ENCODE data around the gene NEMP2.
"Not testable (repeated sequence)": the region's sequence is repeated elsewhere in the genome, so short reads cannot be mapped to it uniquely, and the experiment has no call there.

Gene NEMP2

GRCh38 chr2:190526105-190526750 lies 8.3 kb downstream of the NEMP2 start:
- DNase-seq (ENCODE audit: low read depth in 2 of 2): no peak

DNA sequence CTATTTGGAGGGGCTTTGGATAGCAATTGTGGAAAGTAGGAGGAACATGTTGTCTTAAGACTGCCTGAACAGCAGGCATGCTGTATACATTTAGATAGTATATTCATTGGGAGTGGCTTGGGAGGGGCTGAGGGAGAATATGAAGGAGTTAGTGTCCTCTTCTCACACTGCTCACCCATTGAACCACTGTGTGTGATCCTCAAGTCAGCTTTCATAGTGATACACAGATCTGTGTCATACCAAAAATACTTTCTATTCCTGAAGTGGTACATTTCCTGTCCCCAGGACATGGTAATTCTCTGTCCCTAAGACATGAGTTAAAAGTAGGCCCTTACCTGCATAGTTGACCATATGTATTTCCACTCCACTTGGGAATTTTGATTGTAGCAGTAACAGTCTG lies 9.6 kb downstream of the NEMP2 start:
- no peak for DNase-seq (ENCODE audit: low read depth in 2 of 2)

GRCh38 chr2:190519975-190520767 lies 14.4 kb downstream of the NEMP2 start:
- no peak for DNase-seq (ENCODE audit: low read depth in 2 of 2)

GRCh38 chr2:190517468-190517867 lies 17.1 kb downstream of the NEMP2 start:
- DNase-seq (ENCODE audit: low read depth in 2 of 2): no peak

GRCh38 chr2:190515687-190516086 lies 18.8 kb downstream of the NEMP2 start:
- DNase-seq (ENCODE audit: low read depth in 2 of 2): no peak

GRCh38 chr2:190514676-190515075 lies 19.8 kb downstream of the NEMP2 start:
- DNase-seq (ENCODE audit: low read depth in 2 of 2): no peak

DNA sequence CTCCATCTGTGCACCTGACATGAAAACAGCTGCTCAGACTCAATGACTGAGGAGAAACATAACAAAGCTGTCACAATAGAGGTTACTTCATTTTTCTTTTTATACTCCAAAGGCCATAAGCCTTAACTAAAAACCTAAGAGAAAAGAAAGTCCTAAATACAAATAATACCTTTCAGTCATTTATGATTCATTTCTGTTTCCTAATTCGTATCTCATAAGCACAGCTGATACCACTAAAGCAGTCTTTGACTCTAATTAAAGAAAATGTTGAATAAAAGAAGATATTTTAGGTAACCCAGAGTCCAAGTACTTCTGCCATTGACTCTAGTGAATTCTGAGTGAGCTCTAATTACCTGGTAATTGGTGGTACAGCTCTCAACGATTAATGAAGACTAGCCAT lies 20.6 kb downstream of the NEMP2 start:
- DNase-seq (ENCODE audit: low read depth in 2 of 2): no peak

GRCh38 chr2:190512539-190513095 lies 21.9 kb downstream of the NEMP2 start:
- DNase-seq (ENCODE audit: low read depth in 2 of 2): no peak

- DNase-seq (ENCODE audit: low read depth in 2 of 2): no peak
These were observed 23.4 kb downstream of the NEMP2 start for GRCh38 chr2:190511104-190511503.

DNA sequence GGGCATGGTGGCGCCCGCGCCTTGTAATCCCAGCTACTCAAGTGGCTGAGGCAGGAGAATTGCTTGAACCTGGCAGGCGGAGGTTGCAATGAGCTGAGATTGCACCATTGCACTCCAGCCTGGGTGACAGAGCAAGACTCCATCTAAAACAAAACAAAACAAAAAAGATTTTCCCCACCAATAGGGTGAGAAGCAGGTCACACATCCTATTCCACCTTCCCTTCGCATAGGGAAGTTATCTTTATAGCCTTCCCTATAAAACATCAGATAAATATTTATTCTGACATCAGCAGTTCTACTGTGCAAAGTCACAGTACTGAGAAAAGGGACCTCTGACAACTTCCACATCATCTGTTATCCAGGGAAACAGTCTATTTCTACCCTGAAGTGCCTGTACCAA lies 24.6 kb downstream of the NEMP2 start:
- not testable (repeated sequence) for DNase-seq (ENCODE audit: low read depth in 2 of 2)

DNA sequence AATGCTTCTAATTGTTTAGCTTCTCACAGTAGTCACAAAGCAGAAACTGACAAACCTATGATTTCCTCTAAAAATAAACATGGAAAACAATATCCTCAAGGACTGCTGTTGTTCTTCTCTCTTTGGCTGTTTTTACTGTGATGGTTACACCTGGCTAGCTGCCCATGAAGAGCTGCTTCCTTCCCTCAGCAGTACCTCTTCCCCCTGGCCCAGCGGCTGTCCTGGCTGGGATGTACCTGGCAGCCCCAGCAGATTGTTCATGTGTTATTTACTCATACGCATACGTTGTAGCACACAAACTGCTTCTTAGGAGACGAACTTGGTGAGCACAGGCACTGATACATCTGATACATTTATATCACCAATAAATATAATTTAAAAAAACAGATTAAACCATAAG lies 27.4 kb downstream of the NEMP2 start:
- no peak for DNase-seq (ENCODE audit: low read depth in 2 of 2)

- DNase-seq (ENCODE audit: low read depth in 2 of 2): no peak
These were observed 27.9 kb downstream of the NEMP2 start for GRCh38 chr2:190506666-190507065.

- no peak for DNase-seq (ENCODE audit: low read depth in 2 of 2)
These were observed 28.8 kb downstream of the NEMP2 start for GRCh38 chr2:190505696-190506095.

GRCh38 chr2:190504912-190505311 lies 29.6 kb downstream of the NEMP2 start:
- DNase-seq (ENCODE audit: low read depth in 2 of 2): no peak

DNA sequence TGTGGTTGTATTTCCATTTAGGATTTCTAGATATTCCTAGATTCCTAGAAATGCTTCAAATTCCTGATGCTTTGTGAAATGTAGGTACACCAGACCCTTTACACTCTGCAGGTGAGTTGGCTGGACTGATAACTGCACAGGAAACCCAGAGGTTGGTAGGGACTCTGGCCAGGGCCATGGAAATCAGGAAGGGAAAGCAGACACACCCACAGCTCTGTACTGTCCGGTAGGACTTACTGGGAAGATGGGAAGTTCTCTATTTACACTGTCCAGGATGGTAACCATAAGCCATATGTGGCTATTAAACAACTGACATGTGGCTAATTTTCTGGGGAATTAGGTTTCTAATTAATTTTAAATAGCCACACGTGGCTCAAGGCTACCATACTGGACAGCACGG lies 31.4 kb downstream of the NEMP2 start:
- DNase-seq (ENCODE audit: low read depth in 2 of 2): no peak

DNA sequence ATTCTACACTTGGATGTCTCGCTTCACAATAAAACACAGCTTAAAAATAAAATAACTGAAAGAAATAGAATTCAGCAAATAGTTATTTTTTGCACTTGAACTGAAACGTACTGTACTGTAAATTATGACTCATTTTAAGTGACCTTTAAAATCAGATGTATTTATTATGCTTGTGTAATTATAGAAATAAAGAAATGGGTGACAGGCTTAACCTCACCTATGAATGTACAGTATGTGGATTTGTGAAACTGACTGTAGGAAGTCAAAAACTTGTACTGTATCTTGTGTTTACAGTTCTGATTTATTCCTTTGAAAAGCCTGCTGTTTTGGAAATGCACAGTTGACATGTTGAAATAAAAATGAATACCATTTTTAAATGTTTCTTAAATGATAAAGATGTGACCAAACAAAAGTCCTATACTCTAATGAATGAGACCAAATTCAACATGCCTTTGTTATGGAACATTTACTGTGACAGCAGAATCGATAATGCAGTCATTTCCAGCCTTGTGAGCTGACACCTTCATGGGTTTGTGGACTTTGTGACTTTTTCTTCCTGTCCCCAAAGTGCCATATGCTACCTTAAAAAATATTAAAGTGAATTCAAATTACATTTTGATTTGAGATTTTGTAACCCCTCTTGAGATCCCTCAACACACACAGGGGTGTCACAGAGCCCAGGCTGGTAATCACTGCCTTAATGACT lies 32.7 kb downstream of the NEMP2 start:
- no peak for DNase-seq (ENCODE audit: low read depth in 2 of 2)

- no peak for DNase-seq (ENCODE audit: low read depth in 2 of 2)
These were observed 33.3 kb downstream of the NEMP2 start for GRCh38 chr2:190501231-190501630.

DNA sequence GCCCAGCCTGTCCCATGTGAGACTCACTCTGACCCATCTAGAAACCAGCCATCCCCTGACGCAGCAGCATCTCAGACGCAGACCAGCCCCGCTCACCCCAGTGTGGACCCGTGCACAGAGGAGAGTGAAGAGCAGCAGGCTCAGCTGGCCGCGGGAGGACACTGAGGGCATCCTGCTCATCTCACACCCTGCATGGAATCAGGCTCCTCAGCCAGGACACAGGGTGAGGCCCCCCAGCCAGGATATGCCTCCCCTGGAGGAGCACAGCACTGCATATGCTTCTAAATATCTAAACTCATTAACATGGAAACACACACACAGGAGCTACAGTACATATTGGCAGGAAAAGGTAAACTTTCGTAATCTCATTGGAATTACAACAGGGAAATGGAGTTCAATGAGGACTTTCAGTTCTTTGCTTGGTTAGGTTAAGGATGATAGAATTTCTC lies 34.4 kb downstream of the NEMP2 start:
- DNase-seq (ENCODE audit: low read depth in 2 of 2): no peak

DNA sequence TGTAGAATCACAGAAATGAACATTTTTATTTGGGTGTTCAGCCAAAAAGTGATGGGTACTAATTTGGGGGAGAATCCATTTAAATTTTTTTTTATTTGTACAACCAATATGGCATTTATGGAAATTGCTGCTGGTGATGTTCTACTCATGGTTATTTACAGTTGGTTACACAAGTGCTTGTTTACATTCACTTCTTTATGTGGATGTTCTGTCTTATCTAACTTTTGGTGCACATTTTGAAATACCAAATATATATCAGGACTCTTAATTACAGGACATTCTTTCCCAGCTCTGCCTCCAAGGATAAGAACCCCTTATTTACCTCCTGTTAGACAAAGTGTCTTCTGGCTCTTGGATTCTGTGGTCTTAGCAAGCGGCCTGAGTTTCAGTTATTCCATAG lies 35.2 kb downstream of the NEMP2 start:
- no peak for DNase-seq (ENCODE audit: low read depth in 2 of 2)

DNA sequence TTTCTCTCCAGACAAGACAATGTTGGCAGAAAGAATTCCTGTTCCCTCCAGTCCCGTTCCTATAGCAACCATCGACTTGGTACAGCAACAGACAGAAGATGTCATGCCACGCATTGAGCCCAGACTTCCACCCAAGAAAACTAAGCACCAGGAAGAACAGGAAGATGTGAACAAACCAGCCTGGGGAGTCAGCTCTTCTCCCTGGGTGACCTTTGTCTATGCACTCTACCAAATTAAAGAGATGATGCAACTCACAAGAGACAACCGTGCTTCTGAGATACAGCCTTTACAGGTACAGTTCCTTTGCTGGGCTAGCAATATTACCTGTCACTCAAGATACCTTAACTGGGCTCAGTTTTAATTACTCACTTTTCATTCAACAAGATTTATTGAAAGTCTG lies 37.1 kb downstream of the NEMP2 start:
- DNase-seq (ENCODE audit: low read depth in 2 of 2): no peak

DNA sequence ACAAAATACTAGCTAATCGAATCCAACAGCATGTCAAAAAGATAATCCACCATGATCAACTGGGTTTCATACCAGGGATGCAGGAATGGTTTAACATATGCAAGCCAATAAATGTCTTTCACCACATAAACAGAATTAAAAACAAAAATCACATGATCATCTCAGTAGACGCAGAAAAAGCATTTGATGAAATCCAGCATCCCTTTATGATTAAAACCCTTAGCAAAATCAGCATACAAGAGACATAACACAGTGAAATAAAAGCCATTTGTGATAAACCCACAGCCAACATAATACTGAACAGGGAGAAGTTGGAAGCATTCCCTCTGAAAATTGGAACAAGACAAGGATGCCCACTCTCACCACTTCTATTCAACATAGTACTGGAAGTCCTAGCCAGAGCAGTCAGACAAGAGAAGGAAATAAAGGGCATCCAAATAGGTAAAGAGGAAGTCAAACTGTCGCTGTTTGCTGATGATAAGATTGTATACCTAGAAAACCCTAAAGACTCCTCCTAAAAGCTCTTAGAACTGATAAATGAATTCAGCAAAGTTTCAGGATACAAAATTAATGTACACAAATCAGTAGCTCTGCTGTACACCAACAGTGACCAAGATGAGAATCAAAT lies 39.8 kb downstream of the NEMP2 start:
- DNase-seq (ENCODE audit: low read depth in 2 of 2): not testable (repeated sequence)

GRCh38 chr2:190493095-190493494 lies 41.4 kb downstream of the NEMP2 start:
- no peak for DNase-seq (ENCODE audit: low read depth in 2 of 2)

Measured in activated CD4-positive, alpha-beta T cell treated with anti-CD3 and anti-CD28 coated beads for 24 hours (primary cell).